ENCODE data around the gene FOXA2. TPM values are rescaled to one million over a fixed set of nuclear protein-coding genes. Genes with fewer than 3 reads are reported as not detected.
A peak's percentile ranks its signal among the peaks of the same experiment; 100 is the strongest.

Gene FOXA2
- total and polyA plus RNA-seq, 2 of the 13 experiments (the other 11 are each of a cell fraction or from before 2014, with no cell fraction given): 8.8 to 12.2 TPM

DNA sequence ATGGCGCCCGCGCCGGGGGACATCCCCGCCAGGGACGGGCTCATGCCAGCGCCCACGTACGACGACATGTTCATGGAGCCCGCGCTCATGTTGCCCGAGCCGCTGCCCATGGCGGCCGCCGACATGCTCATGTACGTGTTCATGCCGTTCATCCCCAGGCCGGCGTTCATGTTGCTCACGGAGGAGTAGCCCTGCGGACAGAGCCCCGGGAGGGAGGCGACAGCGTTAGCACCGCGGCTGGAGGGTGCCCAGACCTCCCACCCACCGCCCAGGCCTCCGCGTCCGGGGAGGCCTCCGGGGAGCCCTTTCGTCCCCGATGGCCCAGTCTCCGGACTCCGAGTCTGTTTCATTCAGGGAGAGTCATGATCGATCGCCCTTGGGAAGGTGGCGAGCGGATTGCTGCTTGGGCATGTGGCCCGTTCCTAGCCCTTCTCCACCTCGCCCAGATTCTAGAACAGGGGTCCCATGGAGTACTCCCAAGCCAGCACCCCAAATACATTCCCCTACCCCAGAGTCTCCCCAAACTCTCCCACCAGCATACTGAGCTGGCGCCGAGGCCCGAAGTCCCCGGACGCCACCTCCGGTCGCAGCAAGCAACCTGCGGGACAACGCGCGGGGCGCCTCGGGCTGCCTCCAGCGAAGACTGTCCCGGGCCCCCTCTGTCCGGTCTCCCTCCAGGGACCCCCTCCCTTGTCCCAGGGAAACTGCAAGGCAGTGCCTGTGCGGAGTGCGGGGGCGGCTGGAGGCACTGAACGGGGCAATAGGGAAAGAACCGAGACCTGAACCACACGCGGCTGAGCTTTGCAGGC lies 1.2 kb downstream of the FOXA2 start (continued):
- no peak for TF ChIP-seq ZNF550 (CRISPR knock-in tag; IDR thresholded peaks at IDR 0.05; ENCODE audit: borderline replicate concordance)
- peak; percentile 43; the same call in 1 of the 2 replicates for TF ChIP-seq ZBTB21 (CRISPR knock-in tag; IDR thresholded peaks at IDR 0.05)
- TF ChIP-seq, protein P1, sequence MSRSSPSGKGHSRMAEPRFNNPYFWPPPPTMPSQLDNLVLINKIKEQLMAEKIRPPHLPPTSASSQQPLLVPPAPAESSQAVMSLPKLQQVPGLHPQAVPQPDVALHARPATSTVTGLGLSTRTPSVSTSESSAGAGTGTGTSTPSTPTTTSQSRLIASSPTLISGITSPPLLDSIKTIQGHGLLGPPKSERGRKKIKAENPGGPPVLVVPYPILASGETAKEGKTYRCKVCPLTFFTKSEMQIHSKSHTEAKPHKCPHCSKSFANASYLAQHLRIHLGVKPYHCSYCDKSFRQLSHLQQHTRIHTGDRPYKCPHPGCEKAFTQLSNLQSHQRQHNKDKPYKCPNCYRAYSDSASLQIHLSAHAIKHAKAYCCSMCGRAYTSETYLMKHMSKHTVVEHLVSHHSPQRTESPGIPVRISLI (CRISPR knock-in tag; IDR thresholded peaks at IDR 0.05; ENCODE audit: borderline replicate concordance): no peak; the same call in 1 of the 2 replicates
- TF ChIP-seq, protein P2, sequence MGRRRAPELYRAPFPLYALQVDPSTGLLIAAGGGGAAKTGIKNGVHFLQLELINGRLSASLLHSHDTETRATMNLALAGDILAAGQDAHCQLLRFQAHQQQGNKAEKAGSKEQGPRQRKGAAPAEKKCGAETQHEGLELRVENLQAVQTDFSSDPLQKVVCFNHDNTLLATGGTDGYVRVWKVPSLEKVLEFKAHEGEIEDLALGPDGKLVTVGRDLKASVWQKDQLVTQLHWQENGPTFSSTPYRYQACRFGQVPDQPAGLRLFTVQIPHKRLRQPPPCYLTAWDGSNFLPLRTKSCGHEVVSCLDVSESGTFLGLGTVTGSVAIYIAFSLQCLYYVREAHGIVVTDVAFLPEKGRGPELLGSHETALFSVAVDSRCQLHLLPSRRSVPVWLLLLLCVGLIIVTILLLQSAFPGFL (CRISPR knock-in tag; IDR thresholded peaks at IDR 0.05): no peak
- no peak for TF ChIP-seq NCOA2 (CRISPR knock-in tag; IDR thresholded peaks at IDR 0.05)
- TF ChIP-seq, protein P3, sequence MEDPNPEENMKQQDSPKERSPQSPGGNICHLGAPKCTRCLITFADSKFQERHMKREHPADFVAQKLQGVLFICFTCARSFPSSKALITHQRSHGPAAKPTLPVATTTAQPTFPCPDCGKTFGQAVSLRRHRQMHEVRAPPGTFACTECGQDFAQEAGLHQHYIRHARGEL (CRISPR knock-in tag; IDR thresholded peaks at IDR 0.05): no peak
- TF ChIP-seq, protein P4, sequence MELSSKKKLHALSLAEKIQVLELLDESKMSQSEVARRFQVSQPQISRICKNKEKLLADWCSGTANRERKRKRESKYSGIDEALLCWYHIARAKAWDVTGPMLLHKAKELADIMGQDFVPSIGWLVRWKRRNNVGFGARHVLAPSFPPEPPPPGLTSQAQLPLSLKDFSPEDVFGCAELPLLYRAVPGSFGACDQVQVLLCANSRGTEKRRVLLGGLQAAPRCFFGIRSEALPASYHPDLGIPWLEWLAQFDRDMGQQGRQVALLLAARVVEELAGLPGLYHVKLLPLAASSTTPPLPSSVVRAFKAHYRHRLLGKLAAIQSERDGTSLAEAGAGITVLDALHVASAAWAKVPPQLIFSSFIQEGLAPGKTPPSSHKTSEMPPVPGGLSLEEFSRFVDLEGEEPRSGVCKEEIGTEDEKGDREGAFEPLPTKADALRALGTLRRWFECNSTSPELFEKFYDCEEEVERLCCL (CRISPR knock-in tag; IDR thresholded peaks at IDR 0.05; ENCODE audit: borderline replicate concordance): no peak
- no peak for TF ChIP-seq JUND (CRISPR knock-in tag; IDR thresholded peaks at IDR 0.05)
- TF ChIP-seq, protein P5, sequence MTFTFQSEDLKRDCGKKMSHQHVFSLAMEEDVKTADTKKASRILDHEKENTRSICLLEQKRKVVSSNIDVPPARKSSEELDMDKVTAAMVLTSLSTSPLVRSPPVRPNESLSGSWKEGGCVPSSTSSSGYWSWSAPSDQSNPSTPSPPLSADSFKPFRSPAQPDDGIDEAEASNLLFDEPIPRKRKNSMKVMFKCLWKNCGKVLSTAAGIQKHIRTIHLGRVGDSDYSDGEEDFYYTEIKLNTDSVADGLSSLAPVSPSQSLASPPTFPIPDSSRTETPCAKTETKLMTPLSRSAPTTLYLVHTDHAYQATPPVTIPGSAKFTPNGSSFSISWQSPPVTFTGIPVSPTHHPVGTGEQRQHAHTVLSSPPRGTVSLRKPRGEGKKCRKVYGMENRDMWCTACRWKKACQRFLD (CRISPR knock-in tag; IDR thresholded peaks at IDR 0.05; ENCODE audit: borderline replicate concordance): no peak; the same call in 1 of the 2 replicates
- TF ChIP-seq ZNF839 (CRISPR knock-in tag; IDR thresholded peaks at IDR 0.05; ENCODE audit: borderline replicate concordance): no peak
- no peak for TF ChIP-seq MXI1 (IDR thresholded peaks at IDR 0.05; ENCODE audit: borderline replicate concordance, low read depth, low read length)
- TF ChIP-seq ZNF572 (CRISPR knock-in tag; IDR thresholded peaks at IDR 0.05): 0 out of 2 replicates have a peak, but pooled peaks have one; percentile 15
- TF ChIP-seq KDM4B (CRISPR knock-in tag; IDR thresholded peaks at IDR 0.05): peak; percentile 43; the same call in 1 of the 2 replicates
- no peak; the same call in 1 of the 2 replicates for TF ChIP-seq REPIN1 (CRISPR knock-in tag; IDR thresholded peaks at IDR 0.05; ENCODE audit: borderline replicate concordance, low read depth)
- TF ChIP-seq, protein P6, sequence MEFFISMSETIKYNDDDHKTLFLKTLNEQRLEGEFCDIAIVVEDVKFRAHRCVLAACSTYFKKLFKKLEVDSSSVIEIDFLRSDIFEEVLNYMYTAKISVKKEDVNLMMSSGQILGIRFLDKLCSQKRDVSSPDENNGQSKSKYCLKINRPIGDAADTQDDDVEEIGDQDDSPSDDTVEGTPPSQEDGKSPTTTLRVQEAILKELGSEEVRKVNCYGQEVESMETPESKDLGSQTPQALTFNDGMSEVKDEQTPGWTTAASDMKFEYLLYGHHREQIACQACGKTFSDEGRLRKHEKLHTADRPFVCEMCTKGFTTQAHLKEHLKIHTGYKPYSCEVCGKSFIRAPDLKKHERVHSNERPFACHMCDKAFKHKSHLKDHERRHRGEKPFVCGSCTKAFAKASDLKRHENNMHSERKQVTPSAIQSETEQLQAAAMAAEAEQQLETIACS (CRISPR knock-in tag; IDR thresholded peaks at IDR 0.05): no peak
- no peak; the same call in 1 of the 2 replicates for TF ChIP-seq AHR (CRISPR knock-in tag; IDR thresholded peaks at IDR 0.05)
- TF ChIP-seq ZFP1 (CRISPR knock-in tag; IDR thresholded peaks at IDR 0.05): no peak
- TF ChIP-seq ZNF619 (CRISPR knock-in tag; IDR thresholded peaks at IDR 0.05): no peak
- 0 out of 2 replicates have a peak, but pooled peaks have one; percentile 22 for TF ChIP-seq ZNF180 (CRISPR knock-in tag; IDR thresholded peaks at IDR 0.05; ENCODE audit: borderline replicate concordance, low read depth)
- TF ChIP-seq ZFP90 (CRISPR knock-in tag; IDR thresholded peaks at IDR 0.05; ENCODE audit: borderline replicate concordance): no peak; the same call in 1 of the 2 replicates
- TF ChIP-seq ZNF563 (CRISPR knock-in tag; IDR thresholded peaks at IDR 0.05): no peak
- TF ChIP-seq NBN (conservative IDR thresholded peaks at IDR 0.05): no peak
